ENCODE results near the gene CMTM6. TPM values are rescaled to one million over a fixed set of nuclear protein-coding genes. Genes with fewer than 3 reads are reported as not detected.

Gene CMTM6
- total RNA-seq, 1 experiment from 2014 or later = 43.5 TPM

GRCh38 chr3:32488474-32489008 is 14.1 kb downstream of the CMTM6 start:
- no peak overlapping the region for H2AK5ac ChIP-seq (ENCODE audit: insufficient read length, low read length)
- Mint-ChIP-seq H3K4me3 (no peak overlapping the region), H3K4me1 (no peaks in the 10 kb centered on the region), H3K27me3 (ENCODE audit: low read depth) (no peaks in the 10 kb centered on the region), H3K9me3 (no peaks in the 10 kb centered on the region), H3K36me3 (ENCODE audit: insufficient read depth in 1 of 3, low read depth in 3 of 3) (peaks cover 7 to 22% (median 14%) of the 10 kb centered on the region in 3 experiments; a peak in 6 of 7 replicates), H3K27ac (no peak overlapping the region)
- H3K79me2 ChIP-seq (ENCODE audit: insufficient read depth, low read length) = no peaks in the 10 kb centered on the region; the same call in 1 of the 2 replicates
- H3K79me1 ChIP-seq (ENCODE audit: insufficient read depth, low read depth, low read length, poor library complexity, severe bottlenecking) = no peaks in the 10 kb centered on the region
- no peak overlapping the region for H2BK20ac ChIP-seq (ENCODE audit: low read depth, low read length, poor library complexity, severe bottlenecking)
- no peak overlapping the region for H2BK5ac ChIP-seq (ENCODE audit: insufficient read length, low read length)
- H3K23me2 ChIP-seq (ENCODE audit: insufficient read length, low read depth, low read length, poor library complexity, severe bottlenecking) = no peaks in the 10 kb centered on the region
- no peak overlapping the region for H3K14ac ChIP-seq (ENCODE audit: insufficient read depth, low read length)
- no peak overlapping the region for H3K27ac ChIP-seq (ENCODE audit: insufficient read length, low read depth, low read length)
- no peaks in the 10 kb centered on the region for H4K20me1 ChIP-seq (ENCODE audit: control insufficient read depth, insufficient read depth, insufficient read length)
- no CpG with 5 or more reads among the region's 3 CpGs for WGBS (ENCODE audit: extremely low coverage, insufficient read length, low lambda C conversion rate)
- no peak overlapping the region for H3K56ac ChIP-seq (ENCODE audit: insufficient read length, low read depth, low read length)
- H3K4me1 ChIP-seq (ENCODE audit: insufficient read depth, low read length) = no peaks in the 10 kb centered on the region
- H4K8ac ChIP-seq (replicated peaks; ENCODE audit: insufficient read length, low read depth, low read length) = no peak overlapping the region
- no peak overlapping the region for H3K23ac ChIP-seq (ENCODE audit: insufficient read length, low read depth, low read length)
- no peak overlapping the region for H3K4ac ChIP-seq (ENCODE audit: low read depth, low read length)
- H3T11ph ChIP-seq (ENCODE audit: low read length) = no peak overlapping the region
- no peak for DNase-seq
- no peaks in the 10 kb centered on the region for H3K27me3 ChIP-seq (ENCODE audit: insufficient read depth, low read length)
- no peak overlapping the region for H3K18ac ChIP-seq (ENCODE audit: insufficient read length, low read depth, low read length)
- no peak overlapping the region for H2BK120ac ChIP-seq (ENCODE audit: low read depth, low read length, poor library complexity, severe bottlenecking)
- no peak overlapping the region for H2BK12ac ChIP-seq (ENCODE audit: insufficient read length, low read depth, low read length)
- no peak overlapping the region for H2AFZ ChIP-seq (ENCODE audit: low read length)
- H3K9me3 ChIP-seq (ENCODE audit: control insufficient read depth, low read depth, low read length) = no peaks in the 10 kb centered on the region
- no peak overlapping the region for H3K4me2 ChIP-seq (ENCODE audit: insufficient read depth, insufficient read length, low read length)
- H4K91ac ChIP-seq (ENCODE audit: insufficient read length, low read depth, low read length) = no peak overlapping the region
- TF ChIP-seq CTCF (conservative IDR thresholded peaks at IDR 0.05) = no peak
- H2BK15ac ChIP-seq (ENCODE audit: low read depth, low read length) = no peak overlapping the region
- H4K5ac ChIP-seq (ENCODE audit: insufficient read length, low read depth, low read length) = no peak overlapping the region
- H3K9ac ChIP-seq (ENCODE audit: extremely low read depth, insufficient read length, low read length) = no peak overlapping the region
